ENCODE results near the gene CASKIN1.
"Not testable (repeated sequence)": the region's sequence is repeated elsewhere in the genome, so short reads cannot be mapped to it uniquely, and the experiment has no call there.

CASKIN1 gene

GRCh38 chr16:2127630-2128280, 68.7 kb downstream of the CASKIN1 start:
- H3K36me3 ChIP-seq; H3K27ac ChIP-seq; H3K4me3 ChIP-seq (ENCODE audit: low read depth, low read length); H3K27me3 ChIP-seq (ENCODE audit: insufficient read depth, low read depth, severe bottlenecking); H3K9me3 ChIP-seq (ENCODE audit: severe bottlenecking): not testable (repeated sequence)
- peak; percentile 46 for DNase-seq
